Measurements from ENCODE around the gene CDH23. TPM values are rescaled to one million over a fixed set of nuclear protein-coding genes. Genes with fewer than 3 reads are reported as not detected.

CDH23 gene
- total RNA-seq, 4 donors from 2014 or later, result 2.9 to 16.1 (median 5.9) TPM

DNA sequence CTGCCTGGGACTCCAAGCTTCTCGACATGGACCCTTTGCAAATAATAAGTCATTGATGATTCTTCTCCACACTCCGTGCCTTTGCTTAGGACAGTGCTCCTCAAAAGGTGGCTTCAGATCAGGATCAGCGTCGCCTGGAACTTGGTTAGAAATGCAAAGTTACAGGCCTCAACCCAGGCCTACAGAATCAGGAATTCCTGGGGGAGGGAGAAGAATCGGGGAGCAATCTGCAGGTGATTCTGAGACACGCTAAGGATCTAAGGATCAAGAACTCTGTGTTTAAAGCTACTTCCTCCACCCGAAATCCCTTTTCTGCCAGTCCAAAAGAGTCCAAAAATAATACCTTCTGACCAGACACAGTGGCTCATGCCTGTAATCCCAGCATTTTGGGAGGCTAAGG lies 244.7 kb downstream of the CDH23 start:
- no peaks in the 10 kb centered on the region for H3K27me3 ChIP-seq
- no peaks in the 10 kb centered on the region for H3K9me3 ChIP-seq
- H3K27ac ChIP-seq, result no peak overlapping the region
- 90% methylated on average over 7 of the region's 7 CpGs; no CpG with 5 or more reads in 1 of the 2 donors for WGBS, 2 donors (ENCODE audit: low coverage in 1 of 2)
- TF ChIP-seq POLR2A (IDR thresholded peaks at IDR 0.05) (no peak), EP300 (IDR thresholded peaks at IDR 0.05; ENCODE audit: low read depth) (no peak), POLR2AphosphoS5 (IDR thresholded peaks at IDR 0.05) (no peak)
- peaks cover 13 to 31% (median 27%) of the 10 kb centered on the region in 4 donors for H3K4me1 ChIP-seq
- H3K36me3 ChIP-seq, result no peaks in the 10 kb centered on the region
- in situ Hi-C loops (cut with MboI; ENCODE audit: low pct_ligation_motif_present in 1 of 4, low pct_unique_long_range_greater_than_20kb in 1 of 4, low sequenced_read_pairs in 3 of 4), result no loop called here
- no peak for DNase-seq
- H3K4me3 ChIP-seq, result no peak overlapping the region
- intact Hi-C loops (cut with DNase I; ENCODE audit: low total_unique reads), result no loop called here

DNA sequence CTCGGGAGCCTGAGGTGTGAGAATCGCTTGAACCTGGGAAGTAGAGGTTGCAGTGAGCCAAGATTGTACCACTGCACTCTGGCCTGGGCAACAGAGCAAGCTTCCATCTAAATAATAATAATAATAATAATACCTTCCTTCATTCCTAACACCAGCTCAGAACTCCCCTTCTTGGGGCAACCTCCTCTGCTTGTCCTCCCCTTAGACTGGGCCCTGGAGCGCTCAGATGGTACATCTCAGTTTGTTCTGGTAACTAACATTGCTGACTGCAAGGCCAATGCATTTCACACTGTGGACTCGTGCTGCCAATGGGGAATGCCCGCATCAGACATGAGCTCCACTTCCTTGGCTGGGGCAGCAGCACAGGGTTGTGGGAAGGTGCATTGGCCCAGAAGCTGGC lies 245.3 kb downstream of the CDH23 start:
- in situ Hi-C loops (cut with MboI; ENCODE audit: low pct_ligation_motif_present in 1 of 4, low pct_unique_long_range_greater_than_20kb in 1 of 4, low sequenced_read_pairs in 3 of 4) (no loop called here), intact Hi-C loops (cut with DNase I; ENCODE audit: low total_unique reads) (no loop called here)
- Histone ChIP-seq H3K27me3 (no peaks in the 10 kb centered on the region), H3K36me3 (no peaks in the 10 kb centered on the region), H3K27ac (no peak overlapping the region), H3K9me3 (no peaks in the 10 kb centered on the region), H3K4me1 (peaks cover 13 to 31% (median 25%) of the 10 kb centered on the region in 4 donors), H3K4me3 (no peak overlapping the region)
- DNase-seq, result no peak
- TF ChIP-seq EP300 (IDR thresholded peaks at IDR 0.05; ENCODE audit: low read depth) (no peak), POLR2A (IDR thresholded peaks at IDR 0.05) (no peak), POLR2AphosphoS5 (IDR thresholded peaks at IDR 0.05) (no peak)
- TF ChIP-seq, protein P1, sequence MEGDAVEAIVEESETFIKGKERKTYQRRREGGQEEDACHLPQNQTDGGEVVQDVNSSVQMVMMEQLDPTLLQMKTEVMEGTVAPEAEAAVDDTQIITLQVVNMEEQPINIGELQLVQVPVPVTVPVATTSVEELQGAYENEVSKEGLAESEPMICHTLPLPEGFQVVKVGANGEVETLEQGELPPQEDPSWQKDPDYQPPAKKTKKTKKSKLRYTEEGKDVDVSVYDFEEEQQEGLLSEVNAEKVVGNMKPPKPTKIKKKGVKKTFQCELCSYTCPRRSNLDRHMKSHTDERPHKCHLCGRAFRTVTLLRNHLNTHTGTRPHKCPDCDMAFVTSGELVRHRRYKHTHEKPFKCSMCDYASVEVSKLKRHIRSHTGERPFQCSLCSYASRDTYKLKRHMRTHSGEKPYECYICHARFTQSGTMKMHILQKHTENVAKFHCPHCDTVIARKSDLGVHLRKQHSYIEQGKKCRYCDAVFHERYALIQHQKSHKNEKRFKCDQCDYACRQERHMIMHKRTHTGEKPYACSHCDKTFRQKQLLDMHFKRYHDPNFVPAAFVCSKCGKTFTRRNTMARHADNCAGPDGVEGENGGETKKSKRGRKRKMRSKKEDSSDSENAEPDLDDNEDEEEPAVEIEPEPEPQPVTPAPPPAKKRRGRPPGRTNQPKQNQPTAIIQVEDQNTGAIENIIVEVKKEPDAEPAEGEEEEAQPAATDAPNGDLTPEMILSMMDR (IDR thresholded peaks at IDR 0.05), result no peak
- 73 to 90% methylated on average over 5 of the region's 5 CpGs for WGBS, 2 donors (ENCODE audit: low coverage in 1 of 2)

DNA sequence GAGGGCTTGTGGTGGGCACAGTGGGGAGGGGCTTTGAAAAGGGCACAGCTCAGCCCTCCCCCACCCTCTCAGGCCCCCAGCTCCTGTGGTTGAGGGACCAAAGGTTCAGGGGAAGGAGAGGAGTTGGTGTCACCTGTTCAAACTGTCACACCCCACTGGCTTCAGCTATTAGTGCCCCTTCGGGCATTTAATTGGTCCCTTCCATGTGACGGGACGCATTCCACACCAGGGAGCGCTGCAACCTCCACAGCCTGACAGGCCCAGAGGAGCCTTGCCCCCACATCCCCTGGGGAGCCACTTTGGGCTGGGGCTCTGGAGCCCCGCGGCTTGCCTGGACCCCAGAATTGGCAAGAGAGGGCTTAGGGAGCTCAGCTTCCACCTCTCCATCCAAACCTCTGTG lies 247.2 kb downstream of the CDH23 start:
- no peaks in the 10 kb centered on the region for H3K27me3 ChIP-seq
- H3K9me3 ChIP-seq, result no peaks in the 10 kb centered on the region
- no peak for DNase-seq
- no peaks in the 10 kb centered on the region for H3K36me3 ChIP-seq
- WGBS, 2 donors (ENCODE audit: low coverage in 1 of 2), result 62% methylated on average over 6 of the region's 6 CpGs; no CpG with 5 or more reads in 1 of the 2 donors
- TF ChIP-seq EP300 (IDR thresholded peaks at IDR 0.05; ENCODE audit: low read depth) (no peak), POLR2A (IDR thresholded peaks at IDR 0.05) (no peak), POLR2AphosphoS5 (IDR thresholded peaks at IDR 0.05) (no peak)
- TF ChIP-seq, protein P1 (IDR thresholded peaks at IDR 0.05), result no peak
- intact Hi-C loops (cut with DNase I; ENCODE audit: low total_unique reads), result no loop called here
- in situ Hi-C loops (cut with MboI; ENCODE audit: low pct_ligation_motif_present in 1 of 4, low pct_unique_long_range_greater_than_20kb in 1 of 4, low sequenced_read_pairs in 3 of 4), result no loop called here
- no peak overlapping the region for H3K27ac ChIP-seq
- peaks cover 7 to 26% (median 16%) of the 10 kb centered on the region in 4 donors for H3K4me1 ChIP-seq
- no peak overlapping the region for H3K4me3 ChIP-seq

DNA sequence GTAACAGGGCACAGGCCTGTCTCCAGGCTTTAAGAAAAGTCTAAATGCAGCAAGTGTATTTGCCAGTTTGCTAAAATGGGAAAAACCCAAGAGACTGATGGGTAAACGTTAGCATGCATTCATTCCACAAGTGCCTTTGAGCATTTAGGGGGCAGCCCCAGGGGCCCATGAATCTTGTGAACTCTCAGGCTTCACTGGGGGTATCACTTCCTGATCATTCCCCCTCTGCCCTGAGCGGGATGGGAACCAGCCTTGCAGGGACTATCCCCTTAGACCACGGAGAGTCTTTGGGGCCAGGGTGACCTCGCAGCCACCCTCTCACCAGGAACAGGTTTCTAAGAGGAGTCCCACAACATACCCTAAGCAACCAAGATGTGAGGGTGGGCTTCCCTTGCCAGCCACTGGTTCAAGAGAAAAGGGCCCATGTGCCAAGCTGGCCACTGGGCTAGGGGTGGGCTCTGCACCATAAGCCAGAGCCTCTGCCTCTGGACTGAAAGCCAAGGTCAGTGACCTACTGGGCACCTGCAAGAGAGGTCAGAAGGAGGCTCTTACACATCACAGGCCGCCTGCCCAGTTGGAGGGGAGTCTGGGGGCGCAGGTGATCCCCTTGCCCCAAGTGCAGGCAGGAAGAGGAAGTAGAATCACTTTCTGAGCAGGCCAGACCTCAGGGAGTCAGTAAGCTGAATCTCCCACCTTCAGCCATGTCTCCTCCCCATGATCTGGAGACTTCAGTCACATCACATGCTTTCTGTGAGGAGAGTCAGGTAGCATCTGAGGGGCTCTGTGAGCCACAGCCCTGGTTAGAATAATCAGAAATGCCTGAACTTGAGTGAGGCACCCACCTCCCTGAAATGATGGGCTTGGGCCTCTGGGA lies 247.8 kb downstream of the CDH23 start:
- in situ Hi-C loops (cut with MboI; ENCODE audit: low pct_ligation_motif_present in 1 of 4, low pct_unique_long_range_greater_than_20kb in 1 of 4, low sequenced_read_pairs in 3 of 4) (no loop called here), intact Hi-C loops (cut with DNase I; ENCODE audit: low total_unique reads) (no loop called here)
- no peaks in the 10 kb centered on the region for H3K9me3 ChIP-seq
- 72% methylated on average over 4 of the region's 6 CpGs; no CpG with 5 or more reads in 1 of the 2 donors for WGBS, 2 donors (ENCODE audit: low coverage in 1 of 2)
- peaks cover under 1 to 26% (median 12%) of the 10 kb centered on the region in 4 donors for H3K4me1 ChIP-seq
- no peak overlapping the region for H3K27ac ChIP-seq
- DNase-seq, result no peak
- H3K36me3 ChIP-seq, result no peaks in the 10 kb centered on the region
- H3K27me3 ChIP-seq, result no peaks in the 10 kb centered on the region
- no peak for TF ChIP-seq POLR2A (IDR thresholded peaks at IDR 0.05)
- TF ChIP-seq, protein P1 (IDR thresholded peaks at IDR 0.05), result no peak
- TF ChIP-seq EP300 (IDR thresholded peaks at IDR 0.05; ENCODE audit: low read depth), result no peak
- TF ChIP-seq POLR2AphosphoS5 (IDR thresholded peaks at IDR 0.05), result no peak
- no peak overlapping the region for H3K4me3 ChIP-seq

Measured in transverse colon (tissue), 4 donors.